Hepatocyte (in vitro differentiated cells): ENCODE measurements around the gene TMSB4X. TPM values are rescaled to one million over a fixed set of nuclear protein-coding genes. Genes with fewer than 3 reads are reported as not detected.

Experiments used
- DNase-seq: peaks from one replicate; pipeline ENCODE4 v3.0.0-alpha.2; 2016; ENCODE audit warnings: low spot score
- H2AFZ ChIP-seq: fragments of 200-600 bp; sonication (generic); 2 replicates; pipeline ENCODE4 v1.6.0; 2016; ENCODE audit warnings: antibody characterized with exemption, mild to moderate bottlenecking
- H3K27ac ChIP-seq: fragments of 200-600 bp; sonication (generic); 2 replicates; pipeline ENCODE4 v1.5.1; 2016; ENCODE audit warnings: mild to moderate bottlenecking
- H3K27me3 ChIP-seq: fragments of 200-600 bp; sonication (generic); 2 replicates; pipeline ENCODE4 v1.6.1; 2016
- H3K36me3 ChIP-seq: fragments of 200-600 bp; sonication (generic); replicated peaks from 2 replicates; pipeline ENCODE4 v1.5.1; 2016; ENCODE audit warnings: low read depth; ENCODE audit not compliant: insufficient read depth
- H3K4me1 ChIP-seq: fragments of 200-600 bp; sonication (generic); 2 replicates; pipeline ENCODE4 v1.5.1; 2016; ENCODE audit warnings: mild to moderate bottlenecking, moderate library complexity; ENCODE audit not compliant: insufficient read depth
- H3K4me2 ChIP-seq: fragments of 200-600 bp; sonication (generic); 2 replicates; pipeline ENCODE4 v1.6.0; 2016
- H3K4me3 ChIP-seq: fragments of 200-600 bp; sonication (generic); 2 replicates; pipeline ENCODE4 v1.5.1; 2016; ENCODE audit warnings: mild to moderate bottlenecking
- H3K79me2 ChIP-seq: fragments of 200-600 bp; sonication (generic); 2 replicates; pipeline ENCODE4 v1.6.0; 2017; ENCODE audit warnings: mild to moderate bottlenecking
- H3K9me2 ChIP-seq: fragments of 200-600 bp; sonication (generic); replicated peaks from 2 replicates; pipeline ENCODE4 v1.6.0; 2017; ENCODE audit warnings: mild to moderate bottlenecking; ENCODE audit not compliant: insufficient read depth
- H3K9me3 ChIP-seq: fragments of 200-600 bp; sonication (generic); 2 replicates; pipeline ENCODE4 v1.5.1; 2016; ENCODE audit warnings: low read depth, mild to moderate bottlenecking
- H4K20me1 ChIP-seq: fragments of 200-600 bp; sonication (generic); 2 replicates; pipeline ENCODE4 v1.6.0; 2016; ENCODE audit warnings: mild to moderate bottlenecking; ENCODE audit not compliant: insufficient read depth, poor library complexity, severe bottlenecking
- CTCF ChIP-seq: fragments of 200-600 bp; sonication (generic); IDR thresholded peaks from 2 replicates; pipeline ENCODE4 v1.5.1; 2016; ENCODE audit warnings: antibody characterized with exemption, mild to moderate bottlenecking; ENCODE audit not compliant: poor library complexity
- EZH2 ChIP-seq: fragments of 200-600 bp; sonication (generic); IDR thresholded peaks from 2 replicates; pipeline ENCODE4 v1.6.1; 2016; ENCODE audit warnings: antibody characterized with exemption, mild to moderate bottlenecking, borderline replicate concordance
- EZH2phosphoT487 ChIP-seq: fragments of 200-600 bp; sonication (generic); IDR thresholded peaks from one replicate; pipeline ENCODE4 v1.6.1; 2018; ENCODE audit warnings: antibody characterized with exemption, mild to moderate bottlenecking, low read depth, moderate library complexity; ENCODE audit not compliant: unreplicated experiment, severe bottlenecking
- WGBS: methylation state at CpG from one replicate; pipeline ENCODE4 v1.1.6; 2016; ENCODE audit warnings: low lambda C conversion rate; ENCODE audit errors: missing lambda C conversion rate; 5-methylcytosine and 5-hydroxymethylcytosine counted together
- polyA plus RNA-seq: library from polyadenylated mRNA; unstranded; fragments of >200 nt; fragmentation: Nextera tagmentation; extraction: Ambion mirVana; gene quantifications from 2 replicates; pipeline ENCODE4 v1.2.1, GENCODE V29; 2016
- total RNA-seq: library from RNA; depleted of rRNA; stranded (reverse); fragments of >200 nt; gene quantifications from 2 replicates; pipeline ENCODE4 v1.2.3, GENCODE V29; 2014

Gene TMSB4X
- total and polyA plus RNA-seq, 2 experiments from 2014 or later, result 6,141 to 9,038 TPM

- peak; percentile 76 for TF ChIP-seq CTCF
- no peak for TF ChIP-seq EZH2phosphoT487
- no peak for TF ChIP-seq EZH2
- H3K79me2 ChIP-seq, result peaks cover 25% of the 10 kb centered on the region
- peak overlapping the region; percentile 36 for H2AFZ ChIP-seq
- H3K27me3 ChIP-seq, result no peaks in the 10 kb centered on the region
- H4K20me1 ChIP-seq, result peaks cover 1% of the 10 kb centered on the region
- H3K27ac ChIP-seq, result peak overlapping the region; percentile 50
- H3K9me3 ChIP-seq, result no peaks in the 10 kb centered on the region
- DNase-seq, result peak; percentile 79
- H3K4me3 ChIP-seq, result no peak overlapping the region
- WGBS, result 20% methylated on average over 11 of the region's 11 CpGs
- peak overlapping the region; percentile 60 for H3K4me2 ChIP-seq
- H3K9me2 ChIP-seq, result no peaks in the 10 kb centered on the region
- H3K36me3 ChIP-seq, result no peaks in the 10 kb centered on the region
- peaks cover 7% of the 10 kb centered on the region for H3K4me1 ChIP-seq
Observed at GRCh38 chrX:12970691-12971202, 4.2 kb upstream of the TMSB4X start.

GRCh38 chrX:12971282-12972003 is 3.5 kb upstream of the TMSB4X start:
- Histone ChIP-seq H3K79me2 (peaks cover 32% of the 10 kb centered on the region), H3K4me3 (no peak overlapping the region), H3K9me2 (no peaks in the 10 kb centered on the region), H3K4me1 (peaks cover 7% of the 10 kb centered on the region), H3K27me3 (no peaks in the 10 kb centered on the region), H3K27ac (peak overlapping the region; percentile 50), H3K36me3 (no peaks in the 10 kb centered on the region), H3K4me2 (peak overlapping the region; percentile 60), H4K20me1 (peaks cover 4% of the 10 kb centered on the region), H2AFZ (no peak overlapping the region), H3K9me3 (no peaks in the 10 kb centered on the region)
- TF ChIP-seq CTCF, result no peak
- TF ChIP-seq EZH2phosphoT487, result no peak
- WGBS, result 91% methylated on average over 12 of the region's 12 CpGs
- no peak for DNase-seq

GRCh38 chrX:12972243-12972642 is 2.7 kb upstream of the TMSB4X start:
- 95% methylated on average over 6 of the region's 6 CpGs for WGBS
- no peak for TF ChIP-seq CTCF
- no peak for TF ChIP-seq EZH2phosphoT487
- TF ChIP-seq EZH2, result no peak
- H3K36me3 ChIP-seq, result no peaks in the 10 kb centered on the region
- no peak overlapping the region for H3K27ac ChIP-seq
- no peaks in the 10 kb centered on the region for H3K27me3 ChIP-seq
- H2AFZ ChIP-seq, result no peak overlapping the region
- H4K20me1 ChIP-seq, result peaks cover 8% of the 10 kb centered on the region
- peaks cover 38% of the 10 kb centered on the region for H3K79me2 ChIP-seq
- no peak overlapping the region for H3K4me2 ChIP-seq
- H3K4me1 ChIP-seq, result peaks cover 9% of the 10 kb centered on the region
- DNase-seq, result no peak
- no peaks in the 10 kb centered on the region for H3K9me3 ChIP-seq
- no peak overlapping the region for H3K4me3 ChIP-seq
- no peaks in the 10 kb centered on the region for H3K9me2 ChIP-seq
